Measurements from ENCODE around the gene SLC25A24. TPM values are rescaled to one million over a fixed set of nuclear protein-coding genes. Genes with fewer than 3 reads are reported as not detected.
"Not testable (repeated sequence)": the region's sequence is repeated elsewhere in the genome, so short reads cannot be mapped to it uniquely, and the experiment has no call there.

The SLC25A24 gene
- total RNA-seq, 1 donor = 20.0 TPM

- H3K4me1 ChIP-seq (ENCODE audit: insufficient read depth, low read length) = peaks cover 31% of the 10 kb centered on the region
- not testable (repeated sequence) for H3K9me3 ChIP-seq (ENCODE audit: low read depth, low read length); H3K27me3 ChIP-seq (ENCODE audit: insufficient read depth, low read length); H3K4me3 ChIP-seq (ENCODE audit: low read length)
Measured at GRCh38 chr1:108131281-108131680, 68.9 kb downstream of the SLC25A24 start.

GRCh38 chr1:108130794-108131193 is 69.3 kb downstream of the SLC25A24 start:
- H3K27me3 ChIP-seq (ENCODE audit: insufficient read depth, low read length) = no peaks in the 10 kb centered on the region
- H3K4me3 ChIP-seq (ENCODE audit: low read length) = no peak overlapping the region
- no peaks in the 10 kb centered on the region for H3K9me3 ChIP-seq (ENCODE audit: low read depth, low read length)
- peaks cover 31% of the 10 kb centered on the region for H3K4me1 ChIP-seq (ENCODE audit: insufficient read depth, low read length)

- Histone ChIP-seq H3K9me3 (ENCODE audit: low read depth, low read length) (no peaks in the 10 kb centered on the region), H3K27me3 (ENCODE audit: insufficient read depth, low read length) (no peaks in the 10 kb centered on the region), H3K4me1 (ENCODE audit: insufficient read depth, low read length) (peaks cover 36% of the 10 kb centered on the region), H3K4me3 (ENCODE audit: low read length) (no peak overlapping the region)
Measured at GRCh38 chr1:108129999-108130398, 70.1 kb downstream of the SLC25A24 start.

GRCh38 chr1:108125312-108126138 is 74.6 kb downstream of the SLC25A24 start:
- H3K27me3 ChIP-seq (ENCODE audit: insufficient read depth, low read length) = no peaks in the 10 kb centered on the region
- H3K4me3 ChIP-seq (ENCODE audit: low read length) = no peak overlapping the region
- no peaks in the 10 kb centered on the region for H3K9me3 ChIP-seq (ENCODE audit: low read depth, low read length)
- peaks cover 14% of the 10 kb centered on the region for H3K4me1 ChIP-seq (ENCODE audit: insufficient read depth, low read length)

GRCh38 chr1:108124622-108125311 is 75.4 kb downstream of the SLC25A24 start:
- Histone ChIP-seq H3K4me1 (ENCODE audit: insufficient read depth, low read length) (peaks cover 13% of the 10 kb centered on the region), H3K9me3 (ENCODE audit: low read depth, low read length) (no peaks in the 10 kb centered on the region), H3K4me3 (ENCODE audit: low read length) (no peak overlapping the region), H3K27me3 (ENCODE audit: insufficient read depth, low read length) (no peaks in the 10 kb centered on the region)

- H3K9me3 ChIP-seq (ENCODE audit: low read depth, low read length) = no peaks in the 10 kb centered on the region
- H3K4me3 ChIP-seq (ENCODE audit: low read length) = no peak overlapping the region
- H3K27me3 ChIP-seq (ENCODE audit: insufficient read depth, low read length) = no peaks in the 10 kb centered on the region
- peaks cover 19% of the 10 kb centered on the region for H3K4me1 ChIP-seq (ENCODE audit: insufficient read depth, low read length)
Measured at GRCh38 chr1:108124023-108124422, 76.1 kb downstream of the SLC25A24 start.

GRCh38 chr1:108121358-108122143 is 78.6 kb downstream of the SLC25A24 start:
- Histone ChIP-seq H3K4me3 (ENCODE audit: low read length) (no peak overlapping the region), H3K4me1 (ENCODE audit: insufficient read depth, low read length) (peaks cover 23% of the 10 kb centered on the region), H3K9me3 (ENCODE audit: low read depth, low read length) (no peaks in the 10 kb centered on the region), H3K27me3 (ENCODE audit: insufficient read depth, low read length) (no peaks in the 10 kb centered on the region)

- no peaks in the 10 kb centered on the region for H3K9me3 ChIP-seq (ENCODE audit: low read depth, low read length)
- no peak overlapping the region for H3K4me3 ChIP-seq (ENCODE audit: low read length)
- peaks cover 16% of the 10 kb centered on the region for H3K4me1 ChIP-seq (ENCODE audit: insufficient read depth, low read length)
- no peaks in the 10 kb centered on the region for H3K27me3 ChIP-seq (ENCODE audit: insufficient read depth, low read length)
Measured at GRCh38 chr1:108120163-108120562, 80.0 kb downstream of the SLC25A24 start.

GRCh38 chr1:108119500-108119899 is 80.6 kb downstream of the SLC25A24 start:
- peaks cover 17% of the 10 kb centered on the region for H3K4me1 ChIP-seq (ENCODE audit: insufficient read depth, low read length)
- no peaks in the 10 kb centered on the region for H3K27me3 ChIP-seq (ENCODE audit: insufficient read depth, low read length)
- no peaks in the 10 kb centered on the region for H3K9me3 ChIP-seq (ENCODE audit: low read depth, low read length)
- no peak overlapping the region for H3K4me3 ChIP-seq (ENCODE audit: low read length)

GRCh38 chr1:108117945-108118902 is 81.9 kb downstream of the SLC25A24 start:
- H3K9me3 ChIP-seq (ENCODE audit: low read depth, low read length) = no peaks in the 10 kb centered on the region
- peaks cover 24% of the 10 kb centered on the region for H3K4me1 ChIP-seq (ENCODE audit: insufficient read depth, low read length)
- H3K4me3 ChIP-seq (ENCODE audit: low read length) = no peak overlapping the region
- no peaks in the 10 kb centered on the region for H3K27me3 ChIP-seq (ENCODE audit: insufficient read depth, low read length)

GRCh38 chr1:108117237-108117636 is 82.9 kb downstream of the SLC25A24 start:
- no peaks in the 10 kb centered on the region for H3K9me3 ChIP-seq (ENCODE audit: low read depth, low read length)
- no peak overlapping the region for H3K4me3 ChIP-seq (ENCODE audit: low read length)
- H3K4me1 ChIP-seq (ENCODE audit: insufficient read depth, low read length) = peaks cover 24% of the 10 kb centered on the region
- H3K27me3 ChIP-seq (ENCODE audit: insufficient read depth, low read length) = no peaks in the 10 kb centered on the region

- peaks cover 19% of the 10 kb centered on the region for H3K4me1 ChIP-seq (ENCODE audit: insufficient read depth, low read length)
- no peaks in the 10 kb centered on the region for H3K9me3 ChIP-seq (ENCODE audit: low read depth, low read length)
- H3K4me3 ChIP-seq (ENCODE audit: low read length) = no peak overlapping the region
- H3K27me3 ChIP-seq (ENCODE audit: insufficient read depth, low read length) = no peaks in the 10 kb centered on the region
Measured at GRCh38 chr1:108114033-108114599, 86.0 kb downstream of the SLC25A24 start.

- H3K4me3 ChIP-seq (ENCODE audit: low read length) = no peak overlapping the region
- no peaks in the 10 kb centered on the region for H3K27me3 ChIP-seq (ENCODE audit: insufficient read depth, low read length)
- H3K4me1 ChIP-seq (ENCODE audit: insufficient read depth, low read length) = peaks cover 16% of the 10 kb centered on the region
- H3K9me3 ChIP-seq (ENCODE audit: low read depth, low read length) = no peaks in the 10 kb centered on the region
Measured at GRCh38 chr1:108113496-108113895, 86.6 kb downstream of the SLC25A24 start.

Measured in mononuclear cell (primary cell).